GM18507 (cell line): ENCODE results near the gene CTDSPL.
A peak's percentile ranks its signal among the peaks of the same experiment; 100 is the strongest.
"Not testable (repeated sequence)": the region's sequence is repeated elsewhere in the genome, so short reads cannot be mapped to it uniquely, and the experiment has no call there.

Experiments used
- DNase-seq: peaks from one replicate; pipeline ENCODE4 v3.0.0; 2011; ENCODE audit warnings: low read depth; ENCODE audit not compliant: insufficient read length; ENCODE audit errors: extremely low spot score
- FAIRE-seq: peaks from 2 replicates; lab custom pipeline; 2011; peaks lifted over from hg19 to GRCh38; lab: Jason Lieb, UNC

The CTDSPL gene

GRCh38 chr3:37979541-37980461, 118.1 kb downstream of the CTDSPL start:
- peak; percentile 15 for FAIRE-seq
- DNase-seq, result no peak

GRCh38 chr3:37980462-37981347, 119.0 kb downstream of the CTDSPL start:
- FAIRE-seq (no peak), DNase-seq (no peak)

- no peak for FAIRE-seq
- no peak for DNase-seq
Observed at GRCh38 chr3:37981348-37981664, 119.6 kb downstream of the CTDSPL start.

GRCh38 chr3:37982331-37982730, 120.7 kb downstream of the CTDSPL start:
- no peak for DNase-seq

GRCh38 chr3:37984051-37984450, 122.4 kb downstream of the CTDSPL start:
- DNase-seq, result no peak
- FAIRE-seq, result no peak

More at GRCh38 chr3:37982331-37982730, 120.7 kb downstream of the CTDSPL start:
- no peak for FAIRE-seq

- FAIRE-seq, result no peak
- no peak for DNase-seq
Observed at GRCh38 chr3:37984596-37984995, 122.9 kb downstream of the CTDSPL start.

GRCh38 chr3:37985637-37986320, 124.1 kb downstream of the CTDSPL start:
- FAIRE-seq (no peak), DNase-seq (no peak)

GRCh38 chr3:37986479-37987314, 125.0 kb downstream of the CTDSPL start:
- FAIRE-seq (no peak), DNase-seq (no peak)

- DNase-seq, result no peak
- FAIRE-seq, result no peak
Observed at GRCh38 chr3:37987315-37987697, 125.6 kb downstream of the CTDSPL start.

GRCh38 chr3:37987751-37988179, 126.1 kb downstream of the CTDSPL start:
- DNase-seq, result no peak
- no peak for FAIRE-seq

- DNase-seq, FAIRE-seq: not testable (repeated sequence)
Observed at GRCh38 chr3:37988376-37988775, 126.7 kb downstream of the CTDSPL start.

GRCh38 chr3:37988931-37989525, 127.3 kb downstream of the CTDSPL start:
- DNase-seq (no peak), FAIRE-seq (no peak)

GRCh38 chr3:37989821-37990480, 128.3 kb downstream of the CTDSPL start:
- no peak for FAIRE-seq

GRCh38 chr3:37990527-37990926, 128.8 kb downstream of the CTDSPL start, which contains the start of gene VILL:
VILL (plus strand) TSS chr3:37990786; CDS start chr3:37993673, 2,887 bp downstream.
- DNase-seq, result no peak

More at GRCh38 chr3:37989821-37990480, 128.3 kb downstream of the CTDSPL start:
- no peak for DNase-seq

GRCh38 chr3:37991109-37991508, 129.4 kb downstream of the CTDSPL start:
- DNase-seq (no peak), FAIRE-seq (no peak)

More at GRCh38 chr3:37990527-37990926, 128.8 kb downstream of the CTDSPL start, which contains the start of gene VILL:
- no peak for FAIRE-seq

- DNase-seq (no peak), FAIRE-seq (no peak)
Observed at GRCh38 chr3:37991823-37992222, 130.1 kb downstream of the CTDSPL start.

- no peak for FAIRE-seq
- DNase-seq, result no peak
Observed at GRCh38 chr3:37992271-37993066, 130.8 kb downstream of the CTDSPL start.
